Measurements from ENCODE around the gene ZNF135.

DNA sequence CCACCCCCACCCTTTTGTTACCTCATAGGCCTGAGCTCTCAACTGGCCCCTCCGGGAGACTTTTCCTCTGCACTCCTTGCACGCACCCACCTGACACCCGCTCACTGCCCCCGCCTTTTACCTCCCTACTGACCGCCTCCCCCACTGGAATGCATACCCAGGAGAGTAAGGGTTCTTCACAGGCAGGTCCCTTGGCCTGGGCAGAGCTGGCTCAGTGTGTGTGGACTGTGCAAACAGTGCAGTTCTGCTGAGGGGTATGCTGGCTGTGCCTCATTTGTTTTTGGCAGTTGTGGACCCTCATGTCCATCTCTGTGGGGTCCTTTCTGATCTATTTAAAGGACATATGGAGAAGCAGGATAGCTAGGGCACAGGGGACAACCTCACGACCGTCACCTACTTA lies 34.0 kb downstream of the ZNF135 start:
- TF ChIP-seq RAD51 (IDR thresholded peaks at IDR 0.05) = no peak
- no peak for TF ChIP-seq EP300 (IDR thresholded peaks at IDR 0.05; ENCODE audit: borderline replicate concordance in 1 of 2, control insufficient read depth in 1 of 2, low read depth in 2 of 2, low read length in 2 of 2)
- no peak for TF ChIP-seq EED (IDR thresholded peaks at IDR 0.05; ENCODE audit: low read depth)
- no peak for TF ChIP-seq PAX5 (IDR thresholded peaks at IDR 0.05; ENCODE audit: borderline replicate concordance, low read depth, low read length)
- TF ChIP-seq, protein P1, sequence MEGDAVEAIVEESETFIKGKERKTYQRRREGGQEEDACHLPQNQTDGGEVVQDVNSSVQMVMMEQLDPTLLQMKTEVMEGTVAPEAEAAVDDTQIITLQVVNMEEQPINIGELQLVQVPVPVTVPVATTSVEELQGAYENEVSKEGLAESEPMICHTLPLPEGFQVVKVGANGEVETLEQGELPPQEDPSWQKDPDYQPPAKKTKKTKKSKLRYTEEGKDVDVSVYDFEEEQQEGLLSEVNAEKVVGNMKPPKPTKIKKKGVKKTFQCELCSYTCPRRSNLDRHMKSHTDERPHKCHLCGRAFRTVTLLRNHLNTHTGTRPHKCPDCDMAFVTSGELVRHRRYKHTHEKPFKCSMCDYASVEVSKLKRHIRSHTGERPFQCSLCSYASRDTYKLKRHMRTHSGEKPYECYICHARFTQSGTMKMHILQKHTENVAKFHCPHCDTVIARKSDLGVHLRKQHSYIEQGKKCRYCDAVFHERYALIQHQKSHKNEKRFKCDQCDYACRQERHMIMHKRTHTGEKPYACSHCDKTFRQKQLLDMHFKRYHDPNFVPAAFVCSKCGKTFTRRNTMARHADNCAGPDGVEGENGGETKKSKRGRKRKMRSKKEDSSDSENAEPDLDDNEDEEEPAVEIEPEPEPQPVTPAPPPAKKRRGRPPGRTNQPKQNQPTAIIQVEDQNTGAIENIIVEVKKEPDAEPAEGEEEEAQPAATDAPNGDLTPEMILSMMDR (IDR thresholded peaks at IDR 0.05 in 2 of 3, conservative IDR thresholded peaks at IDR 0.05 in 1 of 3; ENCODE audit: control insufficient read depth in 2 of 3, extremely low read depth in 1 of 3, insufficient read depth in 1 of 3, low read depth in 3 of 3, low read length in 3 of 3) = no peak
